ENCODE data around the gene COPA. TPM values are rescaled to one million over a fixed set of nuclear protein-coding genes. Genes with fewer than 3 reads are reported as not detected.

The COPA gene
- total RNA-seq, 1 experiment from 2014 or later = 118 TPM

DNA sequence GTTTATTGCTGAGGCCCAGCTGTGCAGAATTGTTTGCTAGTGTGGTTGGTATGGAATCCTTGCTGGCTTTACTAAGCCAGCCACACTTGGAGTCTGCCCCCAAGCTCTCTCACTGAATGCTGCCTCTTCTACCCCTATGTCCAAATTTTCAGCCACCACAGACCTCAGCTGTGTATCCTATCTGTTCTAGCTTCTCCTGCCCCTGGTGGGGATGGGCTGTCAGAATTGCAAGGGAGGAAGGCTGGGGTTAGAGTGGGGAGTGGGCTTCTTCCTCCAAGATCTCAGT lies 28.2 kb upstream of the COPA start:
- Mint-ChIP-seq H3K4me3 (no peak overlapping the region), H3K4me1 (peaks cover 40 to 56% of the 10 kb centered on the region in 2 experiments), H3K9me3 (no peaks in the 10 kb centered on the region; a peak in 1 of 5 replicates), H3K27me3 (ENCODE audit: low read depth) (peaks cover 4% of the 10 kb centered on the region; the same call in 1 of the 2 replicates), H3K27ac (peak overlapping the region in 2 of 3 experiments; percentile 24 to 31; a peak in 1 of 7 replicates), H3K36me3 (ENCODE audit: insufficient read depth in 1 of 3, low read depth in 3 of 3) (peaks cover 0 to 2% (median 0%) of the 10 kb centered on the region in 3 experiments; a peak in 1 of 7 replicates)
- Histone ChIP-seq H3K4ac (ENCODE audit: low read depth, low read length) (no peak overlapping the region), H2AK5ac (ENCODE audit: insufficient read length, low read length) (no peak overlapping the region), H3K9me3 (ENCODE audit: control insufficient read depth, low read depth, low read length) (no peaks in the 10 kb centered on the region), H3K4me1 (ENCODE audit: insufficient read depth, low read length) (peaks cover 13% of the 10 kb centered on the region), H3K4me2 (ENCODE audit: insufficient read depth, insufficient read length, low read length) (no peak overlapping the region), H3K27me3 (ENCODE audit: insufficient read depth, low read length) (no peaks in the 10 kb centered on the region), H2AFZ (ENCODE audit: low read length) (no peak overlapping the region), H2BK20ac (ENCODE audit: low read depth, low read length, poor library complexity, severe bottlenecking) (no peak overlapping the region), H3K56ac (ENCODE audit: insufficient read length, low read depth, low read length) (no peak overlapping the region), H3K23me2 (ENCODE audit: insufficient read length, low read depth, low read length, poor library complexity, severe bottlenecking) (peaks cover 7% of the 10 kb centered on the region), H3K79me1 (ENCODE audit: insufficient read depth, low read depth, low read length, poor library complexity, severe bottlenecking) (no peaks in the 10 kb centered on the region), H4K8ac (replicated peaks; ENCODE audit: insufficient read length, low read depth, low read length) (no peak overlapping the region), H4K20me1 (ENCODE audit: control insufficient read depth, insufficient read depth, insufficient read length) (no peaks in the 10 kb centered on the region), H4K91ac (ENCODE audit: insufficient read length, low read depth, low read length) (no peak overlapping the region), H3K27ac (ENCODE audit: insufficient read length, low read depth, low read length) (no peak overlapping the region), H2BK12ac (ENCODE audit: insufficient read length, low read depth, low read length) (no peak overlapping the region), H2BK15ac (ENCODE audit: low read depth, low read length) (no peak overlapping the region), H2BK120ac (ENCODE audit: low read depth, low read length, poor library complexity, severe bottlenecking) (no peak overlapping the region), H3K14ac (ENCODE audit: insufficient read depth, low read length) (no peak overlapping the region), H3K9ac (ENCODE audit: extremely low read depth, insufficient read length, low read length) (no peak overlapping the region), H3K79me2 (ENCODE audit: insufficient read depth, low read length) (no peaks in the 10 kb centered on the region), H3K18ac (ENCODE audit: insufficient read length, low read depth, low read length) (no peak overlapping the region), H3T11ph (ENCODE audit: low read length) (no peak overlapping the region), H4K5ac (ENCODE audit: insufficient read length, low read depth, low read length) (no peak overlapping the region), H3K23ac (ENCODE audit: insufficient read length, low read depth, low read length) (no peak overlapping the region), H2BK5ac (ENCODE audit: insufficient read length, low read length) (no peak overlapping the region)
- TF ChIP-seq, protein P1, sequence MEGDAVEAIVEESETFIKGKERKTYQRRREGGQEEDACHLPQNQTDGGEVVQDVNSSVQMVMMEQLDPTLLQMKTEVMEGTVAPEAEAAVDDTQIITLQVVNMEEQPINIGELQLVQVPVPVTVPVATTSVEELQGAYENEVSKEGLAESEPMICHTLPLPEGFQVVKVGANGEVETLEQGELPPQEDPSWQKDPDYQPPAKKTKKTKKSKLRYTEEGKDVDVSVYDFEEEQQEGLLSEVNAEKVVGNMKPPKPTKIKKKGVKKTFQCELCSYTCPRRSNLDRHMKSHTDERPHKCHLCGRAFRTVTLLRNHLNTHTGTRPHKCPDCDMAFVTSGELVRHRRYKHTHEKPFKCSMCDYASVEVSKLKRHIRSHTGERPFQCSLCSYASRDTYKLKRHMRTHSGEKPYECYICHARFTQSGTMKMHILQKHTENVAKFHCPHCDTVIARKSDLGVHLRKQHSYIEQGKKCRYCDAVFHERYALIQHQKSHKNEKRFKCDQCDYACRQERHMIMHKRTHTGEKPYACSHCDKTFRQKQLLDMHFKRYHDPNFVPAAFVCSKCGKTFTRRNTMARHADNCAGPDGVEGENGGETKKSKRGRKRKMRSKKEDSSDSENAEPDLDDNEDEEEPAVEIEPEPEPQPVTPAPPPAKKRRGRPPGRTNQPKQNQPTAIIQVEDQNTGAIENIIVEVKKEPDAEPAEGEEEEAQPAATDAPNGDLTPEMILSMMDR (conservative IDR thresholded peaks at IDR 0.05) = no peak
- DNase-seq = no peak

Data from H9 (cell line).